GM12874 (cell line): ENCODE measurements around the gene FAP.

Experiments
- CTCF ChIP-seq: IDR thresholded peaks from 2 replicates; pipeline ENCODE4 v1.5.1; 2011; ENCODE audit warnings: low read depth, mild to moderate bottlenecking, control low read depth, low read length, moderate library complexity; ENCODE audit not compliant: insufficient read depth

FAP gene

DNA sequence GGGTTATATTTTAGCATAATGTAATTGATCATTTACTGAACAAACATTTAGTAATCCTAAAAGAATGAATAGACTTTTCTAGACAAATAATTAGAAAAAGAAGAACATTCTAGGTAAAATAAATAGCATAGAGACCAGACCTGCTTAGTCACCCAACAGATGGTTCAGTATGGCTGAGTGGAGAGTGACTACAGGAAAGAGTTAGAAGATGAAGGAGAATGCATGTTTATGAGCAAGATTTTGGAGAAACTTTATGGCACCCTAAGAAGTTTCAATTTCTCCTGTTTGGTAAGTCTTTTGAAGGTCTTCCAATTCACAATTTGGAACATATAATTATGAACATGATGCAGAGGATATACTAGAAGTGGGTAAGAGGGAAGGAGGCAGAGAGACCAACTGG lies 32.9 kb downstream of the FAP start:
- no peak for TF ChIP-seq CTCF

GRCh38 chr2:162202203-162202602 lies 41.0 kb downstream of the FAP start:
- no peak for TF ChIP-seq CTCF

DNA sequence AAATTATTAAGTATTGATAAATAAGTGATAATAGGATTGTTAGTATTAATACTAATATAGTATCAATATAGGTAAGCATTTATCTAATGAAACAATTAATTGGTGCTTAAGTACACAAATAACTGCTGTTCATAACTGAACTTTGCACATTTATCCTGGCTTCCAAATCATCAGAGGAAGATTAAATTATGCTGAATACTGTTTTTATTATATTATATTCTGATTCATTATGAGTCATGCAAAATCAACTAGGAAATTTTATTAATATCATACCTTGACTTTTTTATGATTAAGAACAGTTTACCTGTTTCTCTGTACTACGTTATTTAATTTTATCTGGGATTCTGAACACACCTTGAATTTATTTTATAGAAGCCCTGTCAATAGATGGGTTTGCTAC lies 42.6 kb downstream of the FAP start:
- TF ChIP-seq CTCF = no peak

GRCh38 chr2:162199913-162200312 lies 43.3 kb downstream of the FAP start:
- TF ChIP-seq CTCF = no peak

- TF ChIP-seq CTCF = no peak
Measured at GRCh38 chr2:162198239-162198638, 45.0 kb downstream of the FAP start.

GRCh38 chr2:162197069-162197825 lies 46.0 kb downstream of the FAP start:
- no peak for TF ChIP-seq CTCF

- TF ChIP-seq CTCF = no peak
Measured at GRCh38 chr2:162196638-162197037, 46.6 kb downstream of the FAP start.
